Uterus (tissue), 2 donors: ENCODE results near the gene DYNLT4.
A peak's percentile ranks its signal among the peaks of the same experiment; 100 is the strongest.

Experiments used
- CTCF ChIP-seq, 4 experiments: fragments of 200-600 bp in 2 of 4; fragments of 450-650 bp in 2 of 4; sonication (generic) in 2 of 4; IDR thresholded peaks; one replicate each; pipeline ENCODE4 v1.5.1; 2016 to 2019; ENCODE audit warnings: antibody characterized with exemption in 4 of 4, mild to moderate bottlenecking in 2 of 4, moderate library complexity in 1 of 4
- POLR2A ChIP-seq, 2 donors: fragments of 450-650 bp; IDR thresholded peaks; one replicate each; pipeline ENCODE4 v1.6.1; 2016; ENCODE audit warnings: antibody characterized with exemption in 2 of 2, mild to moderate bottlenecking in 1 of 2, moderate library complexity in 1 of 2

- peak; percentile 97 to 98 for TF ChIP-seq POLR2A (IDR thresholded peaks at IDR 0.05)
- TF ChIP-seq CTCF (IDR thresholded peaks at IDR 0.05), result peak; percentile 88 to 95 (median 93)
These were observed 7.2 kb downstream of the DYNLT4 start, which contains the start of gene PLK3 for GRCh38 chr1:44799770-44800584.
